IPS-NIHi11 (cell line): ENCODE measurements around the gene SEPTIN10.

Experiments
- DNase-seq: peaks from one replicate; pipeline ENCODE4 v3.0.0; 2012; ENCODE audit warnings: mixed read lengths, low spot score

SEPTIN10 gene

GRCh38 chr2:109497911-109498870 lies 115.6 kb downstream of the SEPTIN10 start:
- no peak for DNase-seq

- no peak for DNase-seq
These were observed 116.3 kb downstream of the SEPTIN10 start for GRCh38 chr2:109497463-109497862.

GRCh38 chr2:109494351-109494750 lies 119.4 kb downstream of the SEPTIN10 start:
- DNase-seq, result no peak

DNA sequence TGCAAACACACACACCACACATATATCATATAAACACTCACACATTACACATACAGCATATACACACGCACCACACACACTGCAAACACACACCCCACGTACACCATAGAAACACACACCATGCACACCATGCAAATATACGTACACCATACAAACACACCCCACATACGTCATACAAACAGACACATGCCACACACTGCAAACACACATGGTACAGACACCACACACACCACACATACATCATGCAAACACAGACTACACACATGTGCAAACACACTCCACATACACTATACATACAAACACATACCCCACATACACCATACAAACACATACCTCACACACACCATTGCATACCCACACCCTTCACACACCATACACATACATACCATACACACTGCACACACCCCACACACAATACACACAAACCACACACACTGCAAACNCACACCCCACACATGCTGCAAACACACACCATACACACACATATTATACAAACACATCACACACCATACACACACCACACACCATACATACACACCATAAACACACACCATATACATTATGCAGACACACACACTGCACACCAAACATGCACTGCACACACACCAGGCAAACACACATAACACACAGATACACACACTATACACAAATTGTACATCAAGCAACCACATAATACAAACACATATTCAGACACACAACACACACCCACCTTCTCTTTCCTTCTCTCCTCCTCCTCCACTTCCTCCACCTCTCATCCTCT lies 120.4 kb downstream of the SEPTIN10 start:
- DNase-seq, result no peak
